ACHN (cell line): Measurements from ENCODE around the gene TFPI2.
"Not testable (repeated sequence)": the region's sequence is repeated elsewhere in the genome, so short reads cannot be mapped to it uniquely, and the experiment has no call there.

ENCODE experiments used
- DNase-seq: peaks from one replicate; pipeline ENCODE4 v3.0.0-alpha.2; 2015
- in situ Hi-C: cut with HindIII; loops from 2 replicates; pipeline ENCODE4 v1.10.0; 2017; ENCODE audit warnings: low sequenced_read_pairs, low pct_ligation_motif_present, low pct_unique_long_range_greater_than_20kb

TFPI2 gene

GRCh38 chr7:93911661-93912060, 21.1 kb upstream of the TFPI2 start:
- DNase-seq, in situ Hi-C loops: not testable (repeated sequence)

DNA sequence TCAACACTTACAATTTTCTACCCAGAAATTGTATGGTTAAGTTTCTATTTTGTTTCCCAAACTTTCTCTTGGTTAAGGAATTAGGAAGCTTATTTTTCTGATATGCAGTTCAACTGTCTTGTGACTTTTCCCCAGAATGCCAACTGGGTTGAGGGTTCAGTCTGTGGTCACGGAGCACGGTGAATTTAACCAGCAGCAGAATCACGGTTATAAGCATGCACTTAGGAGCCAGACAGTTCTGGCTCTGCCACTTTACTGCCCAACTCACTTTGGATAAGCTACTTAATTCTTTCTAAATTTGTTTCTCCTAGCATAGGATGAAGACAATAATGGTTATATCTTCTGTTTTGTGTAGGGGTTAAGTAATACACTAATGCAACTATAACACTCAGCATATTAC, 20.7 kb upstream of the TFPI2 start:
- DNase-seq, in situ Hi-C loops: not testable (repeated sequence)

DNA sequence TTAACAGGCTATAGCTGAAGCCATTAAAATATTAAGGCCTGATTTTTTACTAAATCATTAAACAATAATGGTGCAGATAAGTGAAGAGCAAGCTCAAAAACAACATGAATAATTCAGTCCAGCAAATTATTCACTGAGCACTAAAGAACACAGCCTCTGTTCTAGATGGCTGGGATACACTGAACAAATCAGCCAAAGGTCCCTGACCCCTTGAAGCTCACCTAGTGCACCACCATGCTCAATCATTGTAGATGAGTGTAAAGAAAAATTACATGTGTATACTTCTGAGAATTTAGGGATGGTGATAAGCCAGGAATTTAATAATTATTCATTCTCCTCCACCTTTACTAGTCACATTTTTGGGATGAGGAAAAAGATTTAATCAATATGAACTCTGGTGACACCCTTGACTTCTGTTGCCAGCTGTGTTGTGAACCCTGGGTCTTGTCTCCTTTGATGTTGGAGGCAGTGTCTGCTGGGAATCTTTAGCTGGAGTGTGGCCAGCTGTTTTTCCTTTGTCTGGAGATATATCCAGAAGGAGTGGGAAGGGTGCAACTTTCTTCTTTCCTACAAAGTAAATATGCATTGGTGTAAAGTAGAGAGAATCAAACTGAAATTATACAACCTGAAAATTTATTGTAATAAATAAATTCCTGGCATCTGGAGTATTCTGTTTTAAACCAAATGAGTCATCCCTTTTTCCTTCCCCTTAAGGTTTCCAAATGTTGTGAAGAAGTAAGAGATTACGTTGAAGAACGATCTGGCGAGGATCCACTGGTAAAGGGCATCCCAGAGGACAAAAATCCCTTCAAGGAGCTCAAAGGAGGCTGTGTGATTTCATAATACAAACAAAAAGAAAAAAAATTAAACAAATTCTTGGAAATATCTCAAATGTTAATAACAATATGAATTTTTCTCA, 19.8 kb upstream of the TFPI2 start:
- no peak for DNase-seq
- in situ Hi-C loops = no loop called here

GRCh38 chr7:93906267-93906666, 15.7 kb upstream of the TFPI2 start, which contains the start of gene GNGT1:
Gene GNGT1 (plus strand): TSS chr7:93906567. CDS start chr7:93906747, 180 bp downstream.
- DNase-seq = no peak
- in situ Hi-C loops = no loop called here

- in situ Hi-C loops = no loop called here
- DNase-seq = peak; percentile 70
Observed at GRCh38 chr7:93902777-93903423, 12.3 kb upstream of the TFPI2 start.

- in situ Hi-C loops = loop anchor here (25.0 kb wide), 1 partner anchor 185 kb away; no protein-coding TSS in a partner anchor
- DNase-seq = no peak
Observed at GRCh38 chr7:93897680-93898079, 7.1 kb upstream of the TFPI2 start.

DNA sequence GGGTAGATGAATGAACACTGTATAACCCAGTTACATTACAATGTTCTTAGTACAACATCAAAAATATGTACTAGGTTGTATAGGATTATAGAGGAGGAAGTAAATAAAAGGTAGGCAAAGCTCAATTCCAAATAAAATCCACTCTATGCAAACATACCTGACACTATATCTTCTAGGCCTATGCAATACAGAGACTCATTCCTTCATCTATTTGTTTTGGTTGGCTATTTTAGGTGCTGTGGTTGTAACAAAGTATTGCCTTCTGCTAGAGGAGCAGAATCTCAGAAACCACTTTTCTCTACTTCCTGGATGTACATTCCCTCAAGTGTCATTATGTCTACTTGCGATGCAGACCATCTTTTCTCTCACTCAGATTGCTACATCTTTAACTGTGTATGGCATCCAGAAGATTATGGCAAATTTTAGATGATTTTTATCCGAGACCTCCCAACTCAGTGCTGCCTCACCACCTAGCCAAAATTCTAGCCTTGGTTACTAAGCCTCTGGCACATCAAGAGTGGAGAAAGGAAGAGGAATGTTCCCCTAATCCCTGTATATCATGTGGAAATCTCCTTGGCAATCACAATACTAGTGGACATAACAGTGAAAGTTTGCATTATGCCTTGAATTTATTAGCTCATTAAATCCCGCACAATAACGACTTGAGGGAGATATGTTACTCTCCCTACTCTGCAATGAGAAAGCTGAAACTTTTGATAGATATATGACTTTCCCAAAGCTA, 5.5 kb upstream of the TFPI2 start:
- in situ Hi-C loops = loop anchor here (25.0 kb wide), 1 partner anchor 184 kb away; no protein-coding TSS in a partner anchor
- no peak for DNase-seq

- DNase-seq = no peak
- in situ Hi-C loops = loop anchor here (25.0 kb wide), 1 partner anchor 183 kb away; no protein-coding TSS in a partner anchor
Observed at GRCh38 chr7:93894966-93895640, 4.5 kb upstream of the TFPI2 start.

GRCh38 chr7:93894426-93894825, 3.9 kb upstream of the TFPI2 start:
- in situ Hi-C loops = loop anchor here (25.0 kb wide), 1 partner anchor 182 kb away; no protein-coding TSS in a partner anchor
- no peak for DNase-seq

GRCh38 chr7:93890041-93890463, 501 bp downstream of the TFPI2 start:
- in situ Hi-C loops = loop anchor here (25.0 kb wide), 1 partner anchor 178 kb away; no protein-coding TSS in a partner anchor
- peak; percentile 82 for DNase-seq

DNA sequence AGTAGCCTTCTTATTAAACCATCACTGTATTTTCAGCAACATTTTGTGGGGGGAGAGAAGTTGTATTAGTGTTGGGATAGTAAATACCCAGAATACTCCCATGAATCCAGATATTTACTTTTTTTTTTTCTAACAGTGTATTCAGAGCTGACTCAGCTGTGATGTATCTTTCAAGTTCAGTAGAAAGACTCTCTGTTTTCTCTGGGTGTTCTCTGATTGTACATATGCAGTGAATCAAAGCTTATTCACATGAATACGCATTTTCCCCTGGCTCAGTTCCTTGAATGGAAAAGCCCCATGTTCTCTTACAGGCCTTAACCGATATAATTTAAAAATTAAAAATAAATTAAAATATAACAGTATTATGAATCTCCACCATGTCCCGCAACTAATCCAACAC, 1.3 kb downstream of the TFPI2 start:
- in situ Hi-C loops = loop anchor here (25.0 kb wide), 1 partner anchor 177 kb away; no protein-coding TSS in a partner anchor
- peak; percentile 62 for DNase-seq

DNA sequence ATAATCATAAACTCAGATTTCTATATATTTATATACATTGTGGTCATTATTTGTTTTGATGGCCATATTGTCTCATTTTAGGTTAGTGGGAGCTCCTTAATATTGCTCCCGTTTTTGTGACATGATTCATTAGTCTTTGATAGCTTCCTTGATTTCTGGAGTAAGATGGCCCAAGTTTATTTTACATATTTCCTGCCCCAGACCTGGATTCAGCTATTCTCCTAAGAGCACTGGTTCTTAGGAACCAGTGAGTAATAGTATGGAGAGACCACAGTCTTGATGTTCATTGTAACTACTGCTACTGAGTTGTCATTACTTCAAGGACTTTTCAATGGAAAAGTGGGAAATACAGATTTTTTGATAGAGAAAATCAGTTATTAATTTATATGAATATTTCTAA, 6.0 kb downstream of the TFPI2 start:
- in situ Hi-C loops = loop anchor here (25.0 kb wide), 1 partner anchor 172 kb away; no protein-coding TSS in a partner anchor

GRCh38 chr7:93883917-93884345, 6.6 kb downstream of the TFPI2 start:
- no peak for DNase-seq
- in situ Hi-C loops = loop anchor here (25.0 kb wide), 1 partner anchor 172 kb away; no protein-coding TSS in a partner anchor

More for the DNA sequence above, 6.0 kb downstream of the TFPI2 start:
- no peak for DNase-seq

DNA sequence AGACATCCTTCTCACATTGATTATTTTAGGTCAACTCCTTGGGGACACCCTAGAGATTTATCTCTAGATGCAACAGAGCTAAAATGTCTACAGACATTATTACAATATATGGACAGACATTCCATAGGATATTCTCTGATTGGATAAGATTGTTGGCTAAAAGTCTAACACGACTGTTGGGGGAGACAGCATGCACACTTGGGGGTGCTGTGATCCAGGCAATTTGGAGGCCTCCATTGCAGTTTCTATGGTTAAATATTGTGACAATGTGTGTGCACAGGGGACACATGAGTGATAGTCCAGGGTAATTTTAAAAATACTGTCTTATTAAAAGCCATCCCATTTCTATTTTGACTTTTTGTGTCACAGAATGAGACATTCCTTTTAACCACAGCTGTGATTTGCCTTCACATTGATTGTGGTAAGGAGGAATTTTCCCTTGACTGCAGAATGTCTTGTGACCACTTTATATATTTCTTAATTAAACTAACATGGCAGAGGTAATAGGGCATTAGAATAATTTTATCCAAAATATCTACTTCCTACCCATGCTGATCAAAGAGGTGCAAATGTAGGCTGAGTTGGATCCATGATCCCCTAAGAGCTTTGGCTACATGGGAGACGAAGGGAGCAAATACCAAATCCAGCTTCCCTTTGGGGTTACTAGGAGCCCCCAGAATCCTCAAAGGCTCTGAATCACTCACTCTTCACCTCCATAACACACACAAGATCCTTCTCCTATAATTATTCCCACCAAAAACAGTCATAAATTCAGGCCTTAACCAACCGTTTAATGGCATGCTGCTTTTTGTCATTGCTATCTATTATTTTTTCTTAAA, 7.3 kb downstream of the TFPI2 start:
- in situ Hi-C loops = loop anchor here (25.0 kb wide), 1 partner anchor 171 kb away; no protein-coding TSS in a partner anchor
- DNase-seq = no peak

DNA sequence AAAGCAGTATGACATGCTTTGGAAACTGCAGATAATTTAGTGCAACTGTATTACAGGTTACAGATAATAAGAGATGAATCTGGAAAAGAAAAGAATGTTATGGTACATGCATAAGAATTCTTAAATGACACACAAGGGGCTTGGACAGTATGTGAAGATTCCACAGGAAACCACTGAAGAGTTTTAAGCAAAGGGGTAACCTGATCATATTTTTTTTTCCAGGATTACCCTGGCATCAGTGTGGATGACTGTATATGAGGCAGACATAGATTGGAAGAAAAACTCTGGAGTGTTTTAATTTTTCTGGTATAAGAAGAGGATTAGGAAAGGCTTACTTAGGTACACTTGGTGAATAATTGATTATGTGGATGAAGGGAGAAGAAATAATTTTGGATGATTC, 8.1 kb downstream of the TFPI2 start:
- DNase-seq = no peak

GRCh38 chr7:93879356-93879755, 11.2 kb downstream of the TFPI2 start:
- in situ Hi-C loops = loop anchor here (25.0 kb wide), 1 partner anchor 167 kb away; no protein-coding TSS in a partner anchor
- no peak for DNase-seq

More for the DNA sequence above, 8.1 kb downstream of the TFPI2 start:
- in situ Hi-C loops = loop anchor here (25.0 kb wide), 1 partner anchor 170 kb away; no protein-coding TSS in a partner anchor

DNA sequence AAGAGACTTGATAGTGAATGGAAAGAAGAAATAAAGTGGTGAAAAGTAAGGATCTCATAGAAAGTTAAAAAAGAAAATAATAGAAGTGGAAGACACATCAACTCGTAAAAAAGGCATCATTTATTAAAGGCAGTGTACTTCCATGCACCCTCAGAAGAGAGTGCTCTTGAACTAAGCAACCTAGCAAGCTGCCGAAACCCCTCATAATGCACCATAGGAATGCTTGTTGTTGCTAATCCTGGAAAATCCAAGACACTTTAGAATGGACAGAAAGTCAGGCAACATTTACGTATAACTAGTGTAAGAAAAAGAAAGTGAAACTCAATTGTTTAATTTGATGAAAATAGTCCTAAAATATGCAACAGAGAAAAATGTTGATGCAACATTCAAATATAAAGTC, 12.8 kb downstream of the TFPI2 start:
- DNase-seq = no peak
- in situ Hi-C loops = loop anchor here (25.0 kb wide), 1 partner anchor 165 kb away; no protein-coding TSS in a partner anchor
